ENCODE data around the gene FAM114A2. TPM values are rescaled to one million over a fixed set of nuclear protein-coding genes. Genes with fewer than 3 reads are reported as not detected.
A peak's percentile ranks its signal among the peaks of the same experiment; 100 is the strongest.

The FAM114A2 gene
- total and polyA plus RNA-seq, 3 donors from 2014 or later = 36.1 to 82.1 (median 45.5) TPM

- intact Hi-C loops (cut with DNase I; ENCODE audit: low total_unique reads) = no loop called here
These were observed 16.5 kb upstream of the FAM114A2 start for GRCh38 chr5:154055201-154055600.

GRCh38 chr5:154053468-154053867 lies 14.8 kb upstream of the FAM114A2 start:
- Histone ChIP-seq H3K36me3 (ENCODE audit: low read depth, missing control alignments) (no peaks in the 10 kb centered on the region), H3K9me3 (no peaks in the 10 kb centered on the region), H3K27me3 (no peaks in the 10 kb centered on the region), H3K4me1 (peaks cover 5% of the 10 kb centered on the region), H3K4me3 (no peak overlapping the region), H3K27ac (no peak overlapping the region)
- 88 to 90% methylated on average over 4 of the region's 4 CpGs for WGBS, 2 donors
- intact Hi-C loops (cut with DNase I; ENCODE audit: low total_unique reads) = no loop called here
- no peak for DNase-seq
- TF ChIP-seq CTCF (IDR thresholded peaks at IDR 0.05) = no peak
- no peak for TF ChIP-seq POLR2A (IDR thresholded peaks at IDR 0.05)

More at GRCh38 chr5:154055201-154055600, 16.5 kb upstream of the FAM114A2 start:
- H3K27me3 ChIP-seq = no peaks in the 10 kb centered on the region
- no peaks in the 10 kb centered on the region for H3K36me3 ChIP-seq (ENCODE audit: low read depth, missing control alignments)
- no peak for DNase-seq
- H3K27ac ChIP-seq = no peak overlapping the region
- H3K9me3 ChIP-seq = no peaks in the 10 kb centered on the region
- 86 to 100% methylated on average over 2 of the region's 2 CpGs for WGBS, 2 donors
- TF ChIP-seq CTCF (IDR thresholded peaks at IDR 0.05) (no peak), POLR2A (IDR thresholded peaks at IDR 0.05) (no peak)
- H3K4me3 ChIP-seq = no peak overlapping the region
- no peaks in the 10 kb centered on the region for H3K4me1 ChIP-seq

GRCh38 chr5:154049636-154050035 lies 10.9 kb upstream of the FAM114A2 start:
- Histone ChIP-seq H3K36me3 (ENCODE audit: low read depth, missing control alignments) (no peaks in the 10 kb centered on the region), H3K27ac (peak overlapping the region in 1 of 2 donors; percentile 6), H3K4me1 (peaks cover 5% of the 10 kb centered on the region), H3K27me3 (no peaks in the 10 kb centered on the region), H3K9me3 (no peaks in the 10 kb centered on the region), H3K4me3 (no peak overlapping the region)
- 60 to 78% methylated on average over 5 of the region's 5 CpGs for WGBS, 2 donors
- intact Hi-C loops (cut with DNase I; ENCODE audit: low total_unique reads) = no loop called here
- peak; percentile 27 for DNase-seq
- TF ChIP-seq CTCF (IDR thresholded peaks at IDR 0.05) (no peak), POLR2A (IDR thresholded peaks at IDR 0.05) (no peak)

- H3K27me3 ChIP-seq = no peaks in the 10 kb centered on the region
- no peaks in the 10 kb centered on the region for H3K9me3 ChIP-seq
- H3K4me3 ChIP-seq = no peak overlapping the region
- peaks cover 5% of the 10 kb centered on the region for H3K4me1 ChIP-seq
- 86 to 94% methylated on average over 3 of the region's 3 CpGs for WGBS, 2 donors
- no peak for DNase-seq
- intact Hi-C loops (cut with DNase I; ENCODE audit: low total_unique reads) = no loop called here
- no peak for TF ChIP-seq CTCF (IDR thresholded peaks at IDR 0.05)
- no peak for TF ChIP-seq POLR2A (IDR thresholded peaks at IDR 0.05)
- no peaks in the 10 kb centered on the region for H3K36me3 ChIP-seq (ENCODE audit: low read depth, missing control alignments)
- H3K27ac ChIP-seq = no peak overlapping the region
These were observed 8.6 kb upstream of the FAM114A2 start for GRCh38 chr5:154047324-154047723.

- H3K9me3 ChIP-seq = no peaks in the 10 kb centered on the region
- H3K36me3 ChIP-seq (ENCODE audit: low read depth, missing control alignments) = no peaks in the 10 kb centered on the region
- TF ChIP-seq POLR2A (IDR thresholded peaks at IDR 0.05) (no peak), CTCF (IDR thresholded peaks at IDR 0.05) (no peak)
- intact Hi-C loops (cut with DNase I; ENCODE audit: low total_unique reads) = no loop called here
- 69 to 77% methylated on average over 7 of the region's 7 CpGs for WGBS, 2 donors
- H3K4me1 ChIP-seq = peaks cover 5% of the 10 kb centered on the region
- H3K27ac ChIP-seq = no peak overlapping the region
- DNase-seq = no peak
- H3K27me3 ChIP-seq = no peaks in the 10 kb centered on the region
- H3K4me3 ChIP-seq = no peak overlapping the region
These were observed 7.8 kb upstream of the FAM114A2 start for GRCh38 chr5:154046486-154046885.
